Activated CD4-positive, alpha-beta T cell treated with anti-CD3 and anti-CD28 coated beads, Interleukin-2, amount 10 ng/mL, durations not matched to agents 7 days and 5 days (primary cell): ENCODE data around the gene SGO1. TPM values are rescaled to one million over a fixed set of nuclear protein-coding genes. Genes with fewer than 3 reads are reported as not detected.
"Not testable (repeated sequence)": the region's sequence is repeated elsewhere in the genome, so short reads cannot be mapped to it uniquely, and the experiment has no call there.

Experiments used
- CTCF ChIA-PET: fragments of 350-600 bp; sonication (Branson Sonifier 250); formaldehyde crosslinking; loops from one replicate; lab custom pipeline; 2021; ENCODE audit warnings: antibody characterized with exemption; lab: Charles Lee
- POLR2A ChIA-PET: fragments of 350-600 bp; sonication (Branson Sonifier 250); formaldehyde crosslinking; loops from one replicate; lab custom pipeline; 2021; ENCODE audit warnings: antibody characterized with exemption; lab: Charles Lee
- DNase-seq: peaks from one replicate; pipeline ENCODE4 v3.0.0-alpha.2; 2020
- H3K27ac Mint-ChIP-seq: one replicate; pipeline ENCODE4 v1.8.0; 2021; ENCODE audit warnings: mild to moderate bottlenecking, moderate library complexity, mixed read lengths
- H3K27me3 Mint-ChIP-seq: one replicate; pipeline ENCODE4 v1.8.0; 2021; ENCODE audit warnings: mixed read lengths
- H3K36me3 Mint-ChIP-seq: one replicate; pipeline ENCODE4 v1.8.0; 2021; ENCODE audit warnings: low read depth, mixed read lengths
- H3K4me1 Mint-ChIP-seq: one replicate; pipeline ENCODE4 v1.8.0; 2021; ENCODE audit warnings: mixed read lengths
- H3K4me3 Mint-ChIP-seq: one replicate; pipeline ENCODE4 v1.8.0; 2021; ENCODE audit warnings: mild to moderate bottlenecking, moderate library complexity, mixed read lengths
- H3K9me3 Mint-ChIP-seq: one replicate; pipeline ENCODE4 v1.8.0; 2021; ENCODE audit warnings: mixed read lengths
- total RNA-seq, 2 experiments: library from RNA; stranded (reverse); gene quantifications; one replicate each; pipeline ENCODE4 v1.2.3, GENCODE V29; 2021

Gene SGO1
- total RNA-seq, result 10 to 100 TPM; 35.6 to 42.4 TPM

GRCh38 chr3:20185679-20186599 lies at the start of gene SGO1:
Gene SGO1, minus strand, starts transcription at chr3:20186206. Its CDS starts 2,179 bp downstream, at chr3:20184027.
- POLR2A ChIA-PET, result interaction anchor here (1.0 kb wide), 1 partner anchor 145 kb away, joined by 3 read pairs; no protein-coding TSS in a partner anchor
- peaks cover 17% of the 10 kb centered on the region for H3K4me1 Mint-ChIP-seq
- no peaks in the 10 kb centered on the region for H3K9me3 Mint-ChIP-seq
- no peak within 1 kb of the TSS for H3K4me3 Mint-ChIP-seq
- H3K36me3 Mint-ChIP-seq, result peaks cover 17% of the 10 kb centered on the region
- no peaks in the 10 kb centered on the region for H3K27me3 Mint-ChIP-seq
- no peak within 1 kb of the TSS for H3K27ac Mint-ChIP-seq
- CTCF ChIA-PET, result interaction anchor here (0.6 to 3.4 kb wide), 5 partner anchors 9 to 298 kb away, joined by 3 to 16 read pairs (median 4); partner anchors contain the start of gene KAT2B
- peak; percentile 100 for DNase-seq

- Mint-ChIP-seq H3K36me3 (no peaks in the 10 kb centered on the region), H3K4me1 (no peaks in the 10 kb centered on the region), H3K4me3 (no peak overlapping the region), H3K9me3 (no peaks in the 10 kb centered on the region), H3K27ac (no peak overlapping the region), H3K27me3 (no peaks in the 10 kb centered on the region)
- CTCF ChIA-PET, result interaction anchor here (0.6 to 1.0 kb wide), 2 partner anchors 17 to 38 kb away, joined by 3 read pairs; no protein-coding TSS in a partner anchor
- POLR2A ChIA-PET, result no interaction called here
- DNase-seq, result no peak
Measured at GRCh38 chr3:20235796-20236195, 49.8 kb upstream of the SGO1 start.

- no peaks in the 10 kb centered on the region for H3K9me3 Mint-ChIP-seq
- no peaks in the 10 kb centered on the region for H3K36me3 Mint-ChIP-seq
- no peak overlapping the region for H3K27ac Mint-ChIP-seq
- ChIA-PET CTCF (no interaction called here), POLR2A (no interaction called here)
- DNase-seq, result no peak
- no peaks in the 10 kb centered on the region for H3K4me1 Mint-ChIP-seq
- no peak overlapping the region for H3K4me3 Mint-ChIP-seq
- H3K27me3 Mint-ChIP-seq, result no peaks in the 10 kb centered on the region
Measured at GRCh38 chr3:20232906-20233780, 47.1 kb upstream of the SGO1 start.

GRCh38 chr3:20230954-20231353 lies 44.9 kb upstream of the SGO1 start:
- Mint-ChIP-seq H3K4me3 (no peak overlapping the region), H3K36me3 (no peaks in the 10 kb centered on the region), H3K27me3 (peaks cover 1% of the 10 kb centered on the region), H3K4me1 (no peaks in the 10 kb centered on the region), H3K9me3 (no peaks in the 10 kb centered on the region), H3K27ac (no peak overlapping the region)
- DNase-seq, result no peak
- ChIA-PET CTCF (interaction anchor here (0.5 kb wide), 1 partner anchor 73 kb away, joined by 4 read pairs; no protein-coding TSS in a partner anchor), POLR2A (interaction anchor here (0.5 kb wide), 1 partner anchor 8 kb away, joined by 3 read pairs; no protein-coding TSS in a partner anchor)

- no peaks in the 10 kb centered on the region for H3K36me3 Mint-ChIP-seq
- ChIA-PET POLR2A (no interaction called here), CTCF (no interaction called here)
- H3K9me3 Mint-ChIP-seq, result no peaks in the 10 kb centered on the region
- H3K4me1 Mint-ChIP-seq, result no peaks in the 10 kb centered on the region
- H3K27ac Mint-ChIP-seq, result no peak overlapping the region
- peaks cover 1% of the 10 kb centered on the region for H3K27me3 Mint-ChIP-seq
- DNase-seq, result no peak
- H3K4me3 Mint-ChIP-seq, result no peak overlapping the region
Measured at GRCh38 chr3:20225769-20226168, 39.8 kb upstream of the SGO1 start.

GRCh38 chr3:20222274-20222673 lies 36.3 kb upstream of the SGO1 start:
- POLR2A ChIA-PET, result no interaction called here
- Mint-ChIP-seq H3K27ac (no peak overlapping the region), H3K36me3 (no peaks in the 10 kb centered on the region), H3K4me3 (no peak overlapping the region), H3K27me3 (no peaks in the 10 kb centered on the region), H3K4me1 (no peaks in the 10 kb centered on the region), H3K9me3 (no peaks in the 10 kb centered on the region)
- no peak for DNase-seq
- CTCF ChIA-PET, result no interaction called here

- no peaks in the 10 kb centered on the region for H3K4me1 Mint-ChIP-seq
- no peaks in the 10 kb centered on the region for H3K9me3 Mint-ChIP-seq
- ChIA-PET POLR2A (no interaction called here), CTCF (interaction anchor here (0.7 kb wide), 1 partner anchor 17 kb away, joined by 3 read pairs; no protein-coding TSS in a partner anchor)
- H3K27ac Mint-ChIP-seq, result no peak overlapping the region
- H3K4me3 Mint-ChIP-seq, result no peak overlapping the region
- H3K36me3 Mint-ChIP-seq, result no peaks in the 10 kb centered on the region
- H3K27me3 Mint-ChIP-seq, result peaks cover 4% of the 10 kb centered on the region
- no peak for DNase-seq
Measured at GRCh38 chr3:20218215-20218614, 32.2 kb upstream of the SGO1 start.

- Mint-ChIP-seq H3K4me1 (no peaks in the 10 kb centered on the region), H3K9me3 (no peaks in the 10 kb centered on the region), H3K36me3 (no peaks in the 10 kb centered on the region), H3K27me3 (peaks cover 4% of the 10 kb centered on the region), H3K27ac (no peak overlapping the region), H3K4me3 (no peak overlapping the region)
- no peak for DNase-seq
- ChIA-PET CTCF (no interaction called here), POLR2A (no interaction called here)
Measured at GRCh38 chr3:20215636-20216035, 29.6 kb upstream of the SGO1 start.

GRCh38 chr3:20213491-20213890 lies 27.5 kb upstream of the SGO1 start:
- CTCF ChIA-PET, result interaction anchor here (0.7 kb wide), 1 partner anchor 1242 kb away, joined by 3 read pairs; no protein-coding TSS in a partner anchor
- H3K9me3 Mint-ChIP-seq, H3K36me3 Mint-ChIP-seq, DNase-seq, H3K4me1 Mint-ChIP-seq, H3K27ac Mint-ChIP-seq, H3K4me3 Mint-ChIP-seq, POLR2A ChIA-PET, H3K27me3 Mint-ChIP-seq: not testable (repeated sequence)

- POLR2A ChIA-PET, H3K4me3 Mint-ChIP-seq: not testable (repeated sequence)
Measured at GRCh38 chr3:20207945-20208344, 21.9 kb upstream of the SGO1 start.

GRCh38 chr3:20205898-20206297 lies 19.9 kb upstream of the SGO1 start:
- POLR2A ChIA-PET, result interaction anchor here (0.6 kb wide), 1 partner anchor 1372 kb away, joined by 3 read pairs; no protein-coding TSS in a partner anchor
- not testable (repeated sequence) for DNase-seq, H3K36me3 Mint-ChIP-seq

More at GRCh38 chr3:20207945-20208344, 21.9 kb upstream of the SGO1 start:
- H3K4me1 Mint-ChIP-seq, H3K36me3 Mint-ChIP-seq, CTCF ChIA-PET, H3K9me3 Mint-ChIP-seq, H3K27ac Mint-ChIP-seq, H3K27me3 Mint-ChIP-seq, DNase-seq: not testable (repeated sequence)

GRCh38 chr3:20201143-20201542 lies 15.1 kb upstream of the SGO1 start:
- no peak for DNase-seq
- no peak overlapping the region for H3K4me3 Mint-ChIP-seq
- peaks cover 6% of the 10 kb centered on the region for H3K4me1 Mint-ChIP-seq
- ChIA-PET CTCF (no interaction called here), POLR2A (no interaction called here)
- H3K36me3 Mint-ChIP-seq, result no peaks in the 10 kb centered on the region
- H3K9me3 Mint-ChIP-seq, result peaks cover under 1% of the 10 kb centered on the region
- no peaks in the 10 kb centered on the region for H3K27me3 Mint-ChIP-seq
- no peak overlapping the region for H3K27ac Mint-ChIP-seq

More at GRCh38 chr3:20205898-20206297, 19.9 kb upstream of the SGO1 start:
- CTCF ChIA-PET, H3K4me1 Mint-ChIP-seq, H3K27me3 Mint-ChIP-seq, H3K27ac Mint-ChIP-seq, H3K9me3 Mint-ChIP-seq, H3K4me3 Mint-ChIP-seq: not testable (repeated sequence)
